Psoas muscle (tissue), 8 donors: ENCODE results near the gene WAPL. TPM values are rescaled to one million over a fixed set of nuclear protein-coding genes. Genes with fewer than 3 reads are reported as not detected.

Source experiments
- ATAC-seq, 4 donors: fragments of 200-7000 bp; cut with Tn5 transposase; one replicate each; pipeline ENCODE4 v1.9.1; 2020; ENCODE audit warnings: moderate library complexity in 3 of 4, mild to moderate bottlenecking in 2 of 4
- DNase-seq, 2 donors: peaks; one replicate each; pipeline ENCODE4 v3.0.0-alpha.2; 2020
- H3K27ac ChIP-seq: fragments of 200-600 bp; one replicate; pipeline ENCODE4 v1.8.0; 2022
- H3K27me3 ChIP-seq, 3 donors: fragments of 200-600 bp in 1 of 3; one replicate each; pipeline versions ENCODE4 v1.6.1 to v1.8.0; 2013 to 2022; ENCODE audit warnings: low read length in 2 of 3, mild to moderate bottlenecking in 2 of 3, moderate library complexity in 1 of 3; ENCODE audit not compliant: insufficient read depth in 3 of 3
- H3K36me3 ChIP-seq, 2 donors: fragments of 200-600 bp in 1 of 2; one replicate each; pipeline versions ENCODE4 v1.6.1 to v1.8.0; 2013 to 2022; ENCODE audit warnings: low read depth in 1 of 2, mild to moderate bottlenecking in 1 of 2, moderate library complexity in 1 of 2; ENCODE audit not compliant: insufficient read depth in 1 of 2
- H3K4me1 ChIP-seq: fragments of 200-600 bp; one replicate; pipeline ENCODE4 v1.8.0; 2022
- H3K4me3 ChIP-seq: fragments of 200-600 bp; one replicate; pipeline ENCODE4 v1.8.0; 2022; ENCODE audit warnings: mild to moderate bottlenecking
- H3K9me3 ChIP-seq: fragments of 200-600 bp; one replicate; pipeline ENCODE4 v1.8.0; 2022
- WGBS, 3 donors: extraction: QIAGEN DNeasy Blood & Tissue Kit; methylation state at CpG; one replicate each; pipeline versions ENCODE4 v1.1.6 to v1.1.7; 2013; 5-methylcytosine and 5-hydroxymethylcytosine counted together
- intact Hi-C, 2 donors: fragments of 100-400 bp; cut with DNase I; formaldehyde crosslinking; loops; one replicate each; pipeline versions ENCODE4 v1.11.0 to v1.14.2; 2022
- polyA plus RNA-seq, 3 donors: library from polyadenylated mRNA; stranded (reverse); fragments of 200-250 nt; gene quantifications; one replicate each; pipeline ENCODE4 v1.2.3, GENCODE V29; 2013
- total RNA-seq, 4 donors: library from RNA; stranded (reverse); fragmentation: NEBNext Ultra II Directional in 2 of 4; extraction: Animal tissue kit (Norgen Biotek cat#: 25700) in 2 of 4; gene quantifications; one replicate each; pipeline versions ENCODE4 v1.2.1 to v1.2.4, GENCODE V29; 2021 to 2023
- TF ChIP-seq, protein P1 (sequence below): fragments of 200-600 bp; IDR thresholded peaks from one replicate; pipeline ENCODE4 v1.8.0; 2022; ENCODE audit warnings: antibody characterized with exemption
- donor health status: healthy with polysubstance abuse.
- donor health status: DM: no; HTN: no; CAD: no; lungs with moderate emphysema.
- donor health status: Bipolar disorder and iron deficiency.
- donor health status: healthy.
- donor health status: DM: yes; HTN: yes; CAD: no.
- donor health status: DM: no; HTN: no; CAD: no.
- donor health status: DM: no; HTN: no; CAD: no.
- donor health status: DM: yes; HTN: yes; CAD: no.

The WAPL gene
- total and polyA plus RNA-seq, 7 donors, result 20.0 to 63.7 (median 38.0) TPM

DNA sequence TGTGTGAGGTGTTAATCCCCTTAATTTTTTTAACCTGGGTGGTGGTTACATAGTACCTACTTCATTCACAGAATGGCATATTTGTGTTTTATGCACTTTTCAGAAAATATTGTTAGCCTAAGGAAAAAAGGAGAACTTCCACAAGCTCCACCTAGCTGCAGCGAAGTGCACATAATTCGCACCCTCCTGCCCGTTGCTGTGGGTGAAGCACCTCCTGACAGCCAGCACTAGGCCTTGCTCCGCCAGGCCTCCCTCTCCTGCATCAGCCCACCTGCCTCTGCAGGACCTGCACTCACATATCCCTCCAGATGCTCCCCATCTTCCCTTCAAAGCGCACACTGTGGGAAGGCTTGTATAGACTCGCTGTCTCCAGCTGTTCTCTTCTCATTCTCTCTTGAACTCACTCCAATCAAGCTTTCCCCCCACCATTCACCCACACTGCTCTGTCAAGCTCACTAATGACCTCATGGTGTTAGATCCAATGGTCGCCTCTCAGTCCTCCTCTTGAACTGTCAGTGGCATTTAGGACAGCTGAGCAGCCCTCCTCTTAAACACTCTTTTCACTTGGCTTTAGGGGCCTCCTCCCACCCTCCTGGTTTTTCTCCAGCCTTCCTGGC lies 134.3 kb downstream of the WAPL start:
- Histone ChIP-seq H3K4me3 (no peak overlapping the region), H3K27me3 (peaks cover 0 to 35% (median 14%) of the 10 kb centered on the region in 3 donors), H3K9me3 (no peaks in the 10 kb centered on the region), H3K36me3 (no peaks in the 10 kb centered on the region), H3K27ac (no peak overlapping the region), H3K4me1 (peaks cover 3% of the 10 kb centered on the region)
- ATAC-seq (no peak), DNase-seq (no peak)
- TF ChIP-seq, protein P1, sequence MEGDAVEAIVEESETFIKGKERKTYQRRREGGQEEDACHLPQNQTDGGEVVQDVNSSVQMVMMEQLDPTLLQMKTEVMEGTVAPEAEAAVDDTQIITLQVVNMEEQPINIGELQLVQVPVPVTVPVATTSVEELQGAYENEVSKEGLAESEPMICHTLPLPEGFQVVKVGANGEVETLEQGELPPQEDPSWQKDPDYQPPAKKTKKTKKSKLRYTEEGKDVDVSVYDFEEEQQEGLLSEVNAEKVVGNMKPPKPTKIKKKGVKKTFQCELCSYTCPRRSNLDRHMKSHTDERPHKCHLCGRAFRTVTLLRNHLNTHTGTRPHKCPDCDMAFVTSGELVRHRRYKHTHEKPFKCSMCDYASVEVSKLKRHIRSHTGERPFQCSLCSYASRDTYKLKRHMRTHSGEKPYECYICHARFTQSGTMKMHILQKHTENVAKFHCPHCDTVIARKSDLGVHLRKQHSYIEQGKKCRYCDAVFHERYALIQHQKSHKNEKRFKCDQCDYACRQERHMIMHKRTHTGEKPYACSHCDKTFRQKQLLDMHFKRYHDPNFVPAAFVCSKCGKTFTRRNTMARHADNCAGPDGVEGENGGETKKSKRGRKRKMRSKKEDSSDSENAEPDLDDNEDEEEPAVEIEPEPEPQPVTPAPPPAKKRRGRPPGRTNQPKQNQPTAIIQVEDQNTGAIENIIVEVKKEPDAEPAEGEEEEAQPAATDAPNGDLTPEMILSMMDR, result no peak
- 57 to 62% (median 59%) methylated on average over 7 of the region's 7 CpGs for WGBS, 3 donors
- intact Hi-C loops, result no loop called here

DNA sequence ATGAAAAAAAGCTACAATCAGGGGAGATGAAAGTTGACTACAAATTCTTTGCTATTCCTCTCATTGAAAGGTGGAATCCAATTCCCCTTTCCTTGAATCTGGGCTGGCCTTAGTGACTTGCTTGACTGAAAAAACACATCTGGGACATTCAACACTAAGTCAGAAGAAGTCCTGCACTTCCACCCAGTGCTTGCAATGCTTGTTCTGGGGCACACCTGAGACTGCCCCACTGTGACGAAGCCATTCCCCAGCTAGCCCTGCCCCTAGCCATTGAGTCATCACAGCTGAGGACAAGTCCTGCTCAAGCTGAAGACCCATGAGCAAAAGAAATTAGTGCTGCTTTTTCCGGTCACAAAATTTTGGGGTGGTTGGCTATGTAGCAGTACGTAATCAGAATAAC lies 135.8 kb downstream of the WAPL start:
- no peak overlapping the region for H3K27ac ChIP-seq
- peaks cover 3% of the 10 kb centered on the region for H3K4me1 ChIP-seq
- WGBS, 3 donors, result 85 to 89% (median 87%) methylated on average over 3 of the region's 3 CpGs
- H3K4me3 ChIP-seq, result no peak overlapping the region
- DNase-seq (no peak), ATAC-seq (no peak)
- intact Hi-C loops, result no loop called here
- H3K9me3 ChIP-seq, result no peaks in the 10 kb centered on the region
- peaks cover 3 to 40% (median 11%) of the 10 kb centered on the region in 3 donors for H3K27me3 ChIP-seq
- TF ChIP-seq, protein P1, result no peak
- no peaks in the 10 kb centered on the region for H3K36me3 ChIP-seq

Other genes starting within 250 kb of the WAPL start
- under 1 TPM; 0.20 to 0.56 (median 0.31) TPM for gene GRID1, start 155.0 kb downstream of the WAPL start, total RNA-seq
- gene GRID1, start 155.0 kb downstream of the WAPL start, polyA plus RNA-seq, result under 1 TPM; 0.17 to 0.25 (median 0.22) TPM
- gene OPN4, start 132.8 kb upstream of the WAPL start, total RNA-seq, result under 1 TPM; 0.12 to 0.49 (median 0.32) TPM
- gene OPN4, start 132.8 kb upstream of the WAPL start, polyA plus RNA-seq, result under 1 TPM; 0.14 to 0.23 (median 0.23) TPM
- gene LDB3, start 146.7 kb upstream of the WAPL start, total RNA-seq, result 1,000 to 10,000 TPM in 1 of 4 donors, 100 to 1,000 TPM in 3; 615 to 2,187 (median 685) TPM
- 100 to 1,000 TPM; 108 to 518 (median 274) TPM for gene LDB3, start 146.7 kb upstream of the WAPL start, polyA plus RNA-seq
- 10 to 100 TPM; 12.0 to 30.0 (median 26.2) TPM for gene BMPR1A, start 234.8 kb upstream of the WAPL start, total RNA-seq
- gene BMPR1A, start 234.8 kb upstream of the WAPL start, polyA plus RNA-seq, result 10 to 100 TPM in 1 of 3 donors, 1 to 10 TPM in 2; 4.6 to 22.7 (median 6.0) TPM